Neural crest cell (in vitro differentiated cells): ENCODE measurements around the gene OCA2. TPM values are rescaled to one million over a fixed set of nuclear protein-coding genes. Genes with fewer than 3 reads are reported as not detected.

Experiments
- DNase-seq: peaks from one replicate; pipeline ENCODE4 v3.0.0; 2021; ENCODE audit warnings: low read depth, mixed read lengths, low spot score
- H3K27ac Mint-ChIP-seq: one replicate; pipeline ENCODE4 v1.8.0; 2021; ENCODE audit warnings: mild to moderate bottlenecking, mixed read lengths; ENCODE audit not compliant: unreplicated experiment
- H3K27me3 Mint-ChIP-seq: 2 replicates; pipeline ENCODE4 v1.8.0; 2021; ENCODE audit warnings: low read depth, mild to moderate bottlenecking, mixed read lengths
- H3K36me3 Mint-ChIP-seq: 2 replicates; pipeline ENCODE4 v1.8.0; 2021; ENCODE audit warnings: low read depth, mild to moderate bottlenecking, mixed read lengths
- H3K4me1 Mint-ChIP-seq: 2 replicates; pipeline ENCODE4 v1.8.0; 2021; ENCODE audit warnings: mixed read lengths
- H3K4me3 Mint-ChIP-seq: one replicate; pipeline ENCODE4 v1.8.0; 2021; ENCODE audit warnings: mild to moderate bottlenecking, mixed read lengths
- H3K9me3 Mint-ChIP-seq: 2 replicates; pipeline ENCODE4 v1.8.0; 2021; ENCODE audit warnings: mixed read lengths
- CTCF ChIP-seq: fragments of 200-600 bp; sonication (generic); conservative IDR thresholded peaks from 2 replicates; pipeline ENCODE4 v1.5.0; 2021; ENCODE audit warnings: antibody characterized with exemption, mild to moderate bottlenecking
- total RNA-seq: library from RNA; stranded (reverse); gene quantifications from 2 replicates; pipeline ENCODE4 v1.2.1, GENCODE V29; 2021

OCA2 gene
- total RNA-seq, 1 donor from 2014 or later: 0.19 TPM

GRCh38 chr15:27937851-27938250 lies 161.3 kb downstream of the OCA2 start:
- Mint-ChIP-seq H3K27ac (no peak overlapping the region), H3K36me3 (peaks cover 7% of the 10 kb centered on the region), H3K4me3 (no peak overlapping the region), H3K27me3 (no peaks in the 10 kb centered on the region), H3K4me1 (peaks cover 19% of the 10 kb centered on the region), H3K9me3 (peaks cover 7% of the 10 kb centered on the region)
- no peak for TF ChIP-seq CTCF
- DNase-seq: no peak

- Mint-ChIP-seq H3K36me3 (peaks cover 12% of the 10 kb centered on the region), H3K4me3 (no peak overlapping the region), H3K27ac (no peak overlapping the region), H3K9me3 (peaks cover 11% of the 10 kb centered on the region), H3K27me3 (no peaks in the 10 kb centered on the region), H3K4me1 (peaks cover 19% of the 10 kb centered on the region)
- no peak for DNase-seq
- TF ChIP-seq CTCF: no peak
Observed at GRCh38 chr15:27936164-27936563, 163.0 kb downstream of the OCA2 start.

- H3K9me3 Mint-ChIP-seq: peaks cover 11% of the 10 kb centered on the region
- no peak overlapping the region for H3K4me3 Mint-ChIP-seq
- TF ChIP-seq CTCF: no peak
- no peak overlapping the region for H3K27ac Mint-ChIP-seq
- no peak for DNase-seq
- H3K27me3 Mint-ChIP-seq: no peaks in the 10 kb centered on the region
- peaks cover 12% of the 10 kb centered on the region for H3K36me3 Mint-ChIP-seq
- peaks cover 19% of the 10 kb centered on the region for H3K4me1 Mint-ChIP-seq
Observed at GRCh38 chr15:27935328-27935727, 163.8 kb downstream of the OCA2 start.

GRCh38 chr15:27934782-27935181 lies 164.3 kb downstream of the OCA2 start:
- Mint-ChIP-seq H3K36me3 (peaks cover 12% of the 10 kb centered on the region), H3K4me1 (peaks cover 19% of the 10 kb centered on the region), H3K27ac (peak overlapping the region; percentile 22), H3K4me3 (no peak overlapping the region), H3K27me3 (no peaks in the 10 kb centered on the region), H3K9me3 (peaks cover 11% of the 10 kb centered on the region)
- TF ChIP-seq CTCF: no peak
- no peak for DNase-seq

- Mint-ChIP-seq H3K36me3 (peaks cover 12% of the 10 kb centered on the region), H3K27me3 (no peaks in the 10 kb centered on the region), H3K4me3 (no peak overlapping the region), H3K9me3 (peaks cover 11% of the 10 kb centered on the region), H3K27ac (peak overlapping the region; percentile 13), H3K4me1 (peaks cover 19% of the 10 kb centered on the region)
- no peak for DNase-seq
- no peak for TF ChIP-seq CTCF
Observed at GRCh38 chr15:27933562-27933961, 165.6 kb downstream of the OCA2 start.

- peaks cover 11% of the 10 kb centered on the region for H3K9me3 Mint-ChIP-seq
- no peak overlapping the region for H3K27ac Mint-ChIP-seq
- no peak for TF ChIP-seq CTCF
Observed at GRCh38 chr15:27932600-27932999, 166.5 kb downstream of the OCA2 start.

More at GRCh38 chr15:27932600-27932999, 166.5 kb downstream of the OCA2 start:
- H3K4me3 Mint-ChIP-seq: no peak overlapping the region
- peaks cover 12% of the 10 kb centered on the region for H3K36me3 Mint-ChIP-seq
- no peak for DNase-seq
- H3K4me1 Mint-ChIP-seq: peaks cover 19% of the 10 kb centered on the region
- H3K27me3 Mint-ChIP-seq: no peaks in the 10 kb centered on the region
